HG03520 (cell line): ENCODE data around the gene CCDC150.
"Not testable (repeated sequence)": the region's sequence is repeated elsewhere in the genome, so short reads cannot be mapped to it uniquely, and the experiment has no call there.

Source experiments
- ATAC-seq: cut with Tn5 transposase; IDR thresholded peaks from one replicate; pipeline ENCODE4 v1.9.1; 2021; ENCODE audit warnings: mild to moderate bottlenecking, moderate library complexity; ENCODE audit not compliant: unreplicated experiment

CCDC150 gene

GRCh38 chr2:196710056-196710455 is 70.5 kb downstream of the CCDC150 start:
- not testable (repeated sequence) for ATAC-seq

GRCh38 chr2:196711625-196712024 is 72.1 kb downstream of the CCDC150 start:
- no peak for ATAC-seq

GRCh38 chr2:196712867-196713266 is 73.4 kb downstream of the CCDC150 start:
- no peak for ATAC-seq

DNA sequence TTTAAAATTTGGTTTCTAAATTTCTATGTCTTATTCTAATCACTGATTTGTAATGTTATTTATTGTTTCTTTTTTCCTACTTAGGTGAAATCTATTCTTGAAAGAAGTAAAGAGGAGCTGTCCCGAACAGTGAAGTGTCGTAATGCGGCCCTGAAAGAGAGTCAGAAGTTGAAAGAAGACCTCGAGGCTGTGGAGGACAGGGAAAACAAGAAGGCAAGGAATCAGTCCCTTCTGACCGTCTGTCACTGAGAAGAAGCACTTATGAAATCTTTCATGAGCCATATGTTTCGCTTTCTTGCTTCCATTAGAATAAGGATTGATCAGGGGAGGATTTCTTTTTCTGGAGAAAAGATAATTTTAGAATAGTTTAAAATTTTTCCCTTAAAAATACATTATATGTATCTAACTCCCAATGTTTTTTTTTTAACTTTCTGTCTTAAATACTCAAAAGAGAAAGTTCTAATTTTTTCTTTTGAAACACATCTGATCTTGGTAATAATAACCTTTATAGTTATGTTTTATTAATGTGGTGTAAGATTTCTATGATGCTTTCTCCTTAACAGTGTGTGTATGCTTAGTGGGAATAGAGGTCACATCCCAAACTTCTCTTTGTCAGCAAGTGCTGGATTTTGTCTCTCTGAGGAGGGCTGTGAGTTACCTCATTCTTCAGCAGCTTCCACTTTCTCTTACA is 79.0 kb downstream of the CCDC150 start:
- no peak for ATAC-seq

- ATAC-seq = no peak
These were observed 79.8 kb downstream of the CCDC150 start for GRCh38 chr2:196719110-196719872.

DNA sequence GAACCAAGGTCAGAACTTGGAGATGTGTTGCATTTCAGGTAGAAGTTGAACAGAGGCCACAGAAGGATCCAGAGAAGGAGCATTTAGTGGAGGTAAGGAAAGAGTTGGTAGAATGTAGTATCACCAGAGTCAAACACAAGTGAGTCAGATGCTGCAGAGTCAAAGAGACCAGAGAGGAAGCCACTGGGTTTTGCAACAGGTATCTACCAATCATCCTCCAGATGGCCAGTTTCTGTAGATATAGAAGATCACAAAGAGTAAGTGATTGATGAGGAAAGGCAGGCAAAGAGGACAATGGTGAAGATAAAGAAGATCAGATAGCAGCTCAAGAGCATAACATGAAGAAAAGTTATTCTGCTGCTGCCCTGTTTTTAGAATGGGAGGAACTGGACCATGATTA is 84.1 kb downstream of the CCDC150 start:
- no peak for ATAC-seq

- ATAC-seq = no peak
These were observed 85.7 kb downstream of the CCDC150 start for GRCh38 chr2:196725218-196725617.

- ATAC-seq = no peak
These were observed 86.4 kb downstream of the CCDC150 start for GRCh38 chr2:196725882-196726281.

- ATAC-seq = no peak
These were observed 89.9 kb downstream of the CCDC150 start for GRCh38 chr2:196729418-196729817.

- not testable (repeated sequence) for ATAC-seq
These were observed 97.1 kb downstream of the CCDC150 start for GRCh38 chr2:196736646-196737045.

- ATAC-seq = no peak
These were observed 97.5 kb downstream of the CCDC150 start for GRCh38 chr2:196737046-196737445.

DNA sequence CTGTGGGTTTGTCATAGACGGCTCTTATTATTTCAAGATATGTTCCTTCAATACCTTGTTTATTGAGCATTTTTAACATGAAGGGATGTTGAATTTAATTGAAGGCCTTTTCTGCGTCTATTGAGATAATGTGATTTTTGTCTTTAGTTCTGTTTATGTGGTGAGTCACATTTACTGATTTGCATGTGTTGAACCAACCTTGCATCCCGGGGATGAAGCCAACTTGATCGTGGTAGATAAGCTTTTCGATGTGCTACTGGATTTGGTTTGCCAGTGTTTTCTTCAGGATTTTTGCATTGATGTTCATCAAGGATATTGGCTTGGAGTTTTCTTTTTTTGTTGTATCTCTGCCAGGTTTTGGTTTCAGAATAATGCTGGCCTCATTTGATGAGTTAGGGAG is 99.5 kb downstream of the CCDC150 start:
- ATAC-seq = no peak

GRCh38 chr2:196742216-196742615 is 102.7 kb downstream of the CCDC150 start:
- no peak for ATAC-seq

DNA sequence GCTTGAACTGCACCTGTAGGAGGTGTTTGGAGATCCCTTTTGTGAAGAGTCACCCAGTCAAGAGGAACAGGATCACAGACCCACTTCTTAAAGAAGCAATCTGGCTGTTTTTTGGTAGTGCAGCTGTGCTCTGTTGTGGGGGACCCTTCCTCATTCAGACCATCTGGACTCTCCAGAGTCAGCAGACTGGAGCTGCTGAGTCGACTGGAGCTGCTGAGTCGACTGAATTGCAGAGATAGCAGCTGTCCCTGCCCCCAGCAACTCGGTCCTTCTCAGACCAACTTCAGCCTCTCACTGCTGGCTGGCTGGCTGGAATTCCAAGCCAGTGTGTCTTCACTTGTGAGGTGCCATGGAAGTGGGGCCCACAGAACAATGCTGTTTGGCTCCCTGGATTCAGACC is 103.2 kb downstream of the CCDC150 start:
- no peak for ATAC-seq

DNA sequence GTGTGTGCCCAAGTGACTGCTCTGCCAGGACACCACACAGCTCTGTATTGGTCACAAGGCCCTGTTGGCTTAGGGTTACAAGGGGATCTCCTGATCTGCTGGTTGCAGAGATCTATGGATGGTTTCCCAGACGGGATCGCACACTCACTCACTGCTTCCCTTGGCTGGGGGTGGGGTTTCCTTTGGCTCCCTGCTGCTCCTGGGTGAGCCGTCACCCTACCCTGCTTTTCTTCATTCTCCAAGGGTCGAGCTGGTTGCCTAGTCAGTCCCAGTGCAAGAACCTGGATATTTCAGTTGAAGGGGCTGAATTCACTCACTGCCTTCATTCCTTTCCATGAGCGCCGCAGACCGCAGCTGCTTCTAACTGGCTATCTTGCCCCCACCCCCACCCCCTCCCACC is 103.7 kb downstream of the CCDC150 start:
- no peak for ATAC-seq

DNA sequence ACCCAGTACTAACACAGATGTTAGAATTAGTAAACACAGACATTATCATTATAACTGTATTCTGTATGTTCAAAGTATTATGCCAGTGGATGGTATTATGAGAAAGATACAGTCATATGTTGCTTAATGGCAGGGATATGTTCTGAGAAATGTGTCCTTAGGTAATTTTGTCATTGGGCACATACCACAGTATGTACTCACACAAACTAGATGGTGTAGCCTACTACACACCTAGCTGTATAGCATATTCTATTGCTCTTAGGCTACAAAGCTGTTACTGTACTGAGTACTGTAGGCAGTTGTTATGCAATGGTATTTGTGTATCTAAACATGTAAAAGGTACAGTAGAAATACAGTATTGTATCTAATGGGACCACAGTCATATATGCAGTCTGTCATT is 106.2 kb downstream of the CCDC150 start:
- ATAC-seq = no peak

GRCh38 chr2:196747400-196747799 is 107.9 kb downstream of the CCDC150 start:
- no peak for ATAC-seq

GRCh38 chr2:196748123-196748522 is 108.6 kb downstream of the CCDC150 start:
- no peak for ATAC-seq

GRCh38 chr2:196750291-196750923 is 110.9 kb downstream of the CCDC150 start:
- ATAC-seq = no peak

DNA sequence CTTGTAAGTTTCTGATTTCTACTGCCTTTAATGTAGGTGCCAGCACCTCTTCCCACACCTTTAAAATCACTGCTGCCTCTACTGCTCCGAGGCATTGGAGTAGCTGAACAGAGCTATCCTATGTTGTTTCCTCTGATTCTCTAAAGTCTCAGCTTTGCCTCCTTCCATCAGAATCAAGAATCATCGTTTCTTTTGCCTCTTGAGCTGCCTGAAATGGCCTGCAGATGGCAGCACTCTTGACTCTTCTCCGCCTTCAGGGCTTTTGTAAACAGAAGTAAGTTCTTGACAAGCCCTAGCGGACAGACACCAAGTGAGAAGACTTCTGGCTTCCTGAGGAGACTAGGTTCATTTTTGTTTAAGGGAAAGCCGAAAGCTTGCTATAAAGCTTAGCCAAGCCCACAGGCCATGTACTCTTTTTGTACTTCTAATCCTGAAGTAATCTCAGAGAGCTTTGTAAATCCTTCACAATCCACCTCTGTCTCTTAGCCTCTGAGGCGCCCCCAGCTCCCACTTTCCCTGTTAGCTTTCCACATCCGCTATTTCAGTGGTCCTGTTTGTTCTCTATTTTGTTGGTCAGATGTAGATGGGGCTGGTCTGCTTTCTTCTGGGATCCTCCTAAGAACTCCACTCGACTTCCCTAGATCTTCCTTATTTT is 111.6 kb downstream of the CCDC150 start:
- peak; percentile 99 for ATAC-seq
